SIG-M5 treated with dmso at 0.1 percent for 504 hours (cell line): ENCODE results near the gene CASZ1.

Experiments used
- DNase-seq: peaks from one replicate; lab custom pipeline; 2025; ENCODE audit not compliant: unreplicated experiment; lab: John Stamatoyannopoulos, UW

CASZ1 gene

DNA sequence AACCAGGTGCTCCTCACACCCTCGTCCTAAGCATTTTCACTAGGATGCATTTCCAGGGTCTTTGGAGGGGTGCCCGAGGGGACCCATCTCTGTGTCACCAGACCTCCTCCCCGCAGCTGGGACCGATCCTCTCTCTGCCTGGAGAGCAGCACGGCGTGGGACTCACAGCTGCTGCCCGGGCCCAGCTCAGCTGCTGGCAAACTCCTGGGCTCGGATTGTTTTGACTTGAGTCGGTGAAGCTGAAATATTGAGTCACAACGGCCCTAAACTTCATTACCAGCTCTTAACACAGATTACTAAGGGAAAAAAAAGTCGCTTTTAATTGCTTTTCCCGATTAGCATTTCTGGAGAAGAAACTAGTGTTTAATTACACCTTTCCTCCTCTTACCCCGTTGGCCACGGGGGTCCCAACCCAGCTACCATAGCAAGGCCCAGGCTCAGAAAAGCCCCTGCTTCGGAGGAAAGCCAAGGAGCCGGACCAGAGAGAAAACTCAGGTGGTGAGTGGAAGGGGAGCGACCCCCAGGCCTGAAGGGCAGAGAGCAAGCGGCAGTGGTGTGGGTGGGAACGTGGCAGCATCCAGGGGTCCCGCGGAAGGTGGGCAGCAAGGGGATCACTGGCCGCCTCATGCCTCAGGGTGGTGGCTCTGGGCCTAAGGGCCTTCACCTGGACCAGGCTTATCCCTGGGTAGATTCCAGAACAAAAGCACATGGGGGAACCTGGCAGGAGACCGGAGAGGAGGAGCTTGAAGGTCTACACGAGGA, 41.7 kb downstream of the CASZ1 start:
- DNase-seq, result no peak

- DNase-seq, result no peak
Measured at GRCh38 chr1:10753299-10753698, 43.1 kb downstream of the CASZ1 start.

DNA sequence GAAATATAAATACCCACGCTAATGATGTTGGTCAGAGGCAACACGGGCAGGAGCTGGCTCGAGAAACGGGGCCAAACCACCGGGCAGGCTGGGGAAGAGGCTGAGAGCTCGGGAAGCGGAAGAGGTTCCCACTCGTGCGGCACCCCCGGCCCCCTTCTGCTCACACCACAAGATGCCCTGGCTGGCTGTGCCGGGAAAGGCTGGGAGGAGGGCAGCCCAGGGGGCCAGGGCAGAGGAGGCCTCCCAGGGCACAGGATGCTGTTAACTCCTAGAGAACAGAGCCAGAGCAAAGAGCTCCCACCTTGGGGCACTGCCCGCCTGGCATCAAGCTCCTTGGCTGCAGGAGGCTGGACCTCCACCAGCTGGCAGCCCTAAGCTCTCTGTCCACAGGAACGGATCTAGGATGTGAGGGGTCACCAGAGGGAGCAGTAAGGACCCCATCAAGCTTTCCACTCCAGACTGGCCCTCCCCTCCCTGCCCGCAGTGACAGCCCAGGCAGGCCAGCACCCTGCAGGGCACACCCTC, 44.8 kb downstream of the CASZ1 start:
- no peak for DNase-seq

GRCh38 chr1:10751160-10751559, 45.3 kb downstream of the CASZ1 start:
- no peak for DNase-seq

GRCh38 chr1:10745886-10746455, 50.5 kb downstream of the CASZ1 start:
- DNase-seq, result no peak

- no peak for DNase-seq
Measured at GRCh38 chr1:10745383-10745782, 51.1 kb downstream of the CASZ1 start.

- no peak for DNase-seq
Measured at GRCh38 chr1:10744654-10745238, 51.7 kb downstream of the CASZ1 start.

GRCh38 chr1:10744029-10744428, 52.4 kb downstream of the CASZ1 start:
- no peak for DNase-seq

- no peak for DNase-seq
Measured at GRCh38 chr1:10741696-10742095, 54.8 kb downstream of the CASZ1 start.

DNA sequence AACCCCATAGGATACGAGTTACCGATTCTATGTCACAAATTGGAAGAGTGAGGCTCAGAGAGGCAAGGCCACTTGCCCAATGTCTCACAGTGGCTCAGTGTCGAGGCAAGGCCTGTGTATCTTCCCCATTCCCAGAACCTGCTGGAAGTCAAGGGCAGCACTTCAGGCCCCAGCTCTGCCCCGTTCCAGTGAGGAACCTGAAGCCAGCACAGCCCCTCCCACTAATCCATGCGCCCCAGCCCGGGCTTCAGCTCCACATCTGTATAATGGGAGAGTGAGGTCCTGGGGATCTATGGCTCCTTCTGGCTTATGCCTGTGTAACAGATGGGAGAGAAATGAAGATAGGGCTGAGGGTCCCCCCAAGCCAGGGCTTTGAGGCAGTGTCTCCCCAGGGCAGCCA, 56.3 kb downstream of the CASZ1 start:
- DNase-seq, result no peak

GRCh38 chr1:10739589-10739988, 56.9 kb downstream of the CASZ1 start:
- no peak for DNase-seq

- no peak for DNase-seq
Measured at GRCh38 chr1:10738061-10739058, 58.1 kb downstream of the CASZ1 start.

DNA sequence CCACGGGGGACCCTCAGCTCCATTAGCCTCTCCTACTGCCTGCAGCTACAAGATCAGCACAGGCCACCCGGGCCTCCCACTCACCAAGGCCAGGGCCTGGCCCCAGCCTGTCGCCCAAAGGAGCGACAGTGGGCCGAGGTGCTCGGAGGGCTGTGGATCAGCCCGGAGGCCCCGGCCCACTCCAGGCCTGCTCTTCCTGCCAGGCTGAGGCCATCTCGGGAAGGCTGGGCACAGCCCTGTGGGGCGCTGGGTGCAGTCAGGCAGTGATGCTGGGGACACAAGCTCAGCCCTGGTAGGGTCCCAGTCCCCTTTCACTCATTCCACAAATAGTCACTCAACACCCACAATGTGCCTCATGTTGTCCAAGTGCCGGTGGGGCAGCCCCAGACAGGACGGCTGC, 58.8 kb downstream of the CASZ1 start:
- DNase-seq, result no peak

DNA sequence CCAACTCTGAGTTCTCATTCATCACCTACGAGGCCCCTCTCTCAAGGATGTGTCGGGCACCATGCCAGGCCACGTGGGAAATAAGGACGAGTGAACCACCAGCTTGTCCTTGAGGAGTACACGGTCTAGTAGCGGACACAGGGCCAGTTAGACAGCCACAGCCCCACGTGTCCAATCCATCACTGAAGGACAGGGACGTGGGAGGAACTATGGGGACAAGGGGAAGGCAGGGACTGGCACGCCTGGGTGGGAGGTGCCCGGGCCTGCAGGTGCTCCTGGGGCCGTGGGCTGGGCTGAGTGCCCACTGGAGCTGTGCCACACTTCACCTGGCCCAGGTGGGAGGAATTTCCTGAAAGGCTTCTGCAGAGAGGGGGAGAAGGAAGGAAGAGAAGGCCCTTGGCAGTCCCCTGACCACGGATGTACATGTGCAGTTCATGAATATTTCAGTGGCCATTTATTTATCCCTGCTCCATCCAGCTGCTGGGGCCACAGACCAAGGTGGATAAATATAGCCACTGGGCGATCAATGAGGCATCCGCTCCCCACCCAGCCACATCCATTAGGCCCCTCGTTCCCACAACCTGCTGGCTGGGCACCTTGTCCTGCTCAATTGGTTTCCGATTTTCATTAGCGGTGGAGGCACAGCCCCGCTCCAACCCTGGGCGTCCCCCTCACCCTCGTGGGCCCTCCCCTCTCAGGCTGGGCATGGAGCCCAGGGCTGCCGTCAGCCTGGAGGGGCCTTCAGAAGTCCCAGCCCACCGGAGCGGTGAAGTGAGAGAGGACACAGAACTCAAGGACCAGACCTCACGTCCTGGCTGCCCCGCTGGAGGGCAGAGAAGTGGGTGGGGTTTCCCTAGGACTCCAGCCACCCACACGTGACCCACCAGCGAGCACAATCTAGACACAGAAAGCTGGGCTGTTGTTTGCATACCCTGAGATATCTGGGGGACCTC, 59.5 kb downstream of the CASZ1 start:
- no peak for DNase-seq

- DNase-seq, result no peak
Measured at GRCh38 chr1:10735563-10736305, 60.7 kb downstream of the CASZ1 start.

DNA sequence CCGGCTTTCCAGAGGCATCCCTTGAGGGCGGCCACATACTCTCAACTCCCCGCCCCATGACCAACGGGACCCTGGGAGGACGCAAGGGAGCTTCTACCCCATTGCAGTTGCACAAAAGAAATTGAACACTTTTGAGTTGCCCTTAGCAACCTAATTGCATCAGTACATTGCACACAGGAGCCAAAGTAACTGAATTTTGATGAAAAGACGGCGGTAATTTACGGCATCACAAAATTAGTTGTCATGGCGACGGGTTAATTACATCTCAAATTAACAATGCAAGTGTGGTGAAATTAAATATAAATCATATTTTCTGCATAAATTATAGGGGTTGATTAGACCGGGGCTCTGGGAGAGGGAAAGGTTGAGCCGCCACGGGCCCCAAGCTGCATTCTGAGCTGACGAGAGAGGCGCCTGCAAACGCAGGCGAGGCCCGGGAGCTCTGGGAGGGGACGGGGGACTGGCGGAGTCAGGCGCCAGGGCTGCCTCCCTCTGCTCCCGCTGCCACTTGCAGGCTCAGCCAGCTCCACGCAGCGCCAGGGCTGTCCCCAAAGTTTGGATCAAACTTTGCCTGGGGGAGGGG, 61.4 kb downstream of the CASZ1 start:
- no peak for DNase-seq

DNA sequence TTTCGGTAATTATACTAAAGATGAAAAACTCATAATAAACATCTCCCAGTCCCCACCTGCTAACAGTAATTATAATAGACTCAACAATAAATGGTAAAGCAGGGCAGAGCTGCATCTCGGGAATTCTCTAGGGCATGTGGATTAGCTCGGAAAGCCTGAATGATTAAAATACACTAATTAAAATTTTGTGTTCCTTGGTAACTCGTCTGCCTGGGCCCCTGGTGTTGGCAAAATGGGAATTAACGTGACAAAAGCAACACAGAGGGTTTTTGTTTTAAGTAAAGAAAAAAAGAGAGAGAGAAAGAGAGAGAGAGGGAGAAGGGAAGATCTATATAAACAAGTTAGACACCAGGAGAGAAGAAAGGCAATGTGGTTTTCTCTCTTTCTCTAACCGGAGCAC, 62.1 kb downstream of the CASZ1 start:
- DNase-seq, result no peak

GRCh38 chr1:10733474-10734366, 62.7 kb downstream of the CASZ1 start:
- no peak for DNase-seq
